Left ventricle myocardium superior (tissue), 1 donor: ENCODE measurements around the gene SRPK2. TPM values are rescaled to one million over a fixed set of nuclear protein-coding genes. Genes with fewer than 3 reads are reported as not detected.
"Not testable (repeated sequence)": the region's sequence is repeated elsewhere in the genome, so short reads cannot be mapped to it uniquely, and the experiment has no call there.

Experiments used
- ATAC-seq: fragments of 200-7000 bp; cut with Tn5 transposase; one replicate; pipeline ENCODE4 v1.9.1; 2020; ENCODE audit warnings: mild to moderate bottlenecking, moderate library complexity
- DNase-seq: peaks from one replicate; pipeline ENCODE4 v3.0.0-alpha.2; 2020
- intact Hi-C: fragments of 100-400 bp; cut with micrococcal nuclease; formaldehyde crosslinking; loops from one replicate; pipeline ENCODE4 v1.11.0; 2022
- total RNA-seq: library from RNA; stranded (reverse); fragmentation: NEBNext Ultra II Directional; extraction: Animal tissue kit (Norgen Biotek cat#: 25700); gene quantifications from one replicate; pipeline ENCODE4 v1.2.1, GENCODE V29; 2021
- donor health status: DM: no; HTN: yes; CAD: no; lungs with severe emphysema.

Gene SRPK2
- total RNA-seq, 1 donor from 2014 or later, result 29.1 TPM

GRCh38 chr7:105210721-105211205 is 178.0 kb downstream of the SRPK2 start:
- peak; percentile 93 for ATAC-seq
- intact Hi-C loops, result no loop called here
- peak; percentile 53 for DNase-seq

DNA sequence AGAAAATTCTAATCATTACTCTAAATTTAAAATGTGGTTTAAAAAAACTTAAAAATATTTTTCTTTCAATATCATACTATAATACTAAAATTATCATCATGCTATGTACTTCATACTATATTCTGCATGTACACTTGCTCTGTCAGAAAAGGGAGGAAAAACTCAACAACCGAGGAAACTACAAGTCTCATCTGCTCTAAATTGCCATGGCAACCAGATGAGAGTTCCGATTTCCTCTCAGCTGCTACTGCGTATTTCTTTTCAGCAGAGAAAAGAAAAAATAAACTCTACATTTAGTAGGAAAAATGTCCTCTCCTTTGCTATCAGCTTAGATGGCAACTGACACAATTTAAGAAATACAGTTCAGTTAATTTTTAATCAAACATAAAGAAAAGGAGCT is 178.9 kb downstream of the SRPK2 start:
- DNase-seq, result no peak
- no peak for ATAC-seq
- intact Hi-C loops, result no loop called here

GRCh38 chr7:105209433-105209832 is 179.3 kb downstream of the SRPK2 start:
- ATAC-seq, result no peak
- intact Hi-C loops, result no loop called here
- no peak for DNase-seq

GRCh38 chr7:105206985-105207384 is 181.7 kb downstream of the SRPK2 start:
- intact Hi-C loops, result no loop called here
- no peak for ATAC-seq
- no peak for DNase-seq

- no peak for DNase-seq
- no peak for ATAC-seq
- intact Hi-C loops, result no loop called here
Observed at GRCh38 chr7:105205592-105206237, 183.0 kb downstream of the SRPK2 start.

- DNase-seq (no peak), ATAC-seq (no peak)
- intact Hi-C loops, result loop anchor here (5.0 kb wide), 1 partner anchor 72 kb away; no protein-coding TSS in a partner anchor
Observed at GRCh38 chr7:105204953-105205352, 183.8 kb downstream of the SRPK2 start.

GRCh38 chr7:105204520-105204919 is 184.2 kb downstream of the SRPK2 start:
- ATAC-seq, result no peak
- intact Hi-C loops, result loop anchor here (5.0 kb wide), 1 partner anchor 73 kb away; no protein-coding TSS in a partner anchor
- DNase-seq, result no peak

- no peak for DNase-seq
- ATAC-seq, result no peak
- intact Hi-C loops, result loop anchor here (5.0 kb wide), 1 partner anchor 75 kb away; no protein-coding TSS in a partner anchor
Observed at GRCh38 chr7:105202616-105203015, 186.1 kb downstream of the SRPK2 start.

DNA sequence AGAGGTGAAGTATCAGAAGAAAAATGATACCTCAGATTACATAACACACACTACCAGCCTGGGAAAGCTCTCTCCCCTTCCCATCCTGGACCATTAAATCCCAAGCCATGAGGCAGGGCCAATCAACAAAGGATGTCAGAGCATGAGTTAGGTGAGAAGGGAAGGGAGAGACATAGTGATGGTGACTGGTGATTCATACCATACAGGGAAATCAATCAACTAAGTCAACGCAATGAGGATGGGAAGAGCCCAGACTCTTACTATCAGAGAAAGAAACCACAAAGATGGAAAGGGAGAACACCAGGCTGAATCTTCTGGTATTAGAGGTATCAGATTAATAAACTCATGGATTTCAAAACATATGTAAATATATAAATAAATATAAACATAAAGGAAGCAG is 189.3 kb downstream of the SRPK2 start:
- DNase-seq (no peak), ATAC-seq (no peak)
- intact Hi-C loops, result no loop called here

DNA sequence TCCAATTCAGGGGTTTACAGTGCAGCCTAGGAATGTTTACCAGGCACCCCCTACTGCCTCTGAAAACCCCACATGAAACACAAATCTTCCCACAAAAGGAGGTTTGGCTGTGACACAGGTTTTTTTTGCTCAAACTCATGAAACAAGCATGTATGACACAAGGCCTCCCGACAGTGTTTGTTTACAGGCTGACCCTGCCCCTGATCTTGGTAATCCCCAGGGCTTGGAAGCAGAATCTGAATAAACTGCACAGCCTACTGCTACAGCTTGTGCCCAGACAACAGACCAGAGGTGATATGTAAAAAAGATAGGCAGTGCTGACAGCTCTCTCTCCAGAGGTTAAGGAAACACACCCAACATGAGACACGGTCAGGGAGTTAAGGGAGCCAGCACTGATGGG is 190.5 kb downstream of the SRPK2 start:
- ATAC-seq (peak; percentile 85), DNase-seq (no peak)
- intact Hi-C loops, result no loop called here

GRCh38 chr7:105196473-105196872 is 192.2 kb downstream of the SRPK2 start:
- no peak for ATAC-seq
- intact Hi-C loops, result no loop called here
- DNase-seq, result no peak

DNA sequence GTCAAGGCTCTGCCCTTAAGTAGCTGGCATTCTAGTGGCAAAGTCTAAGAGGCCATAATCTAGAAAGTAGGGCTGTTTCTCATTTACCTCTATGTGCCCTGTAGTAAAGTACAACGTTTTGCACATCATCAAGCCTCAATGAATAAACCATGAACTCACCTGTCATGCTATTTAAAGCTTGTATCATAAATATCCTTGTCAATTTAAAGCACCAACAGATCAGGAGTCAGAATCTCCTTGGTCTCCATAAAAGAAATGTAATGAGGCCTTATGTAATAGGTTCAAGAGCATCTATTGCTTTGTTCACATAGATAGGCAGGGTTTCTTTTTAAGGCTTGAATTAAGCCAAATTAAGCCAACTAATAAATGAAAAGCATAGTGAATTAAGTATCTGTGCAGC is 192.8 kb downstream of the SRPK2 start:
- ATAC-seq (no peak), DNase-seq (no peak)
- intact Hi-C loops, result no loop called here

GRCh38 chr7:105194959-105195358 is 193.8 kb downstream of the SRPK2 start:
- intact Hi-C loops, result not testable (repeated sequence)

GRCh38 chr7:105191331-105191730 is 197.4 kb downstream of the SRPK2 start:
- intact Hi-C loops, result no loop called here
- no peak for DNase-seq
- ATAC-seq, result no peak

More at GRCh38 chr7:105194959-105195358, 193.8 kb downstream of the SRPK2 start:
- DNase-seq, ATAC-seq: not testable (repeated sequence)

- peak; percentile 69 for ATAC-seq
- DNase-seq, result peak; percentile 31
- intact Hi-C loops, result no loop called here
Observed at GRCh38 chr7:105189859-105190492, 198.7 kb downstream of the SRPK2 start.

- DNase-seq, result no peak
- intact Hi-C loops, result no loop called here
- no peak for ATAC-seq
Observed at GRCh38 chr7:105188201-105188600, 200.5 kb downstream of the SRPK2 start.

GRCh38 chr7:105187302-105188169 is 201.2 kb downstream of the SRPK2 start:
- intact Hi-C loops, result no loop called here

GRCh38 chr7:105185290-105186010 is 203.3 kb downstream of the SRPK2 start:
- intact Hi-C loops, result no loop called here
- DNase-seq (no peak), ATAC-seq (no peak)

More at GRCh38 chr7:105187302-105188169, 201.2 kb downstream of the SRPK2 start:
- ATAC-seq (no peak), DNase-seq (no peak)

DNA sequence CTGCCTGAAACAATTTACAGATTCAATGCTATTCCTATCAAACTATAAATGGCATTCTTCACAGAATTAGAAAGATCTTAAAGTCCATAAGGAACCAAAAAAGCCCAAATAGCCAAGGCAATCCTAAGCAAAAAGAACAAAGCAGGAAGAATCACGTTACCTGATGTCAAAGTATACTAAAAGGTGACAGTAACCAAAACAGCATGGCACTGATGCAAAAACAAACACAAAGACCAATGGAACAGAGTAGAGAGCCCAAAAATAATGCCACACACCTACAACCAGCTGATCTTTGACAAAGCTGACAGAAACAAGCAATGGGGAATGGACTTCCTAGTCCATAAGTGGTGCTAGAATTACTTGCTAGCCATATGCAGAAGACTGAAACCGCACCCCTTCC is 208.7 kb downstream of the SRPK2 start:
- DNase-seq (no peak), ATAC-seq (no peak)
- intact Hi-C loops, result no loop called here
